Astrocyte of the hippocampus (primary cell): Measurements from ENCODE around the gene SPECC1.
"Not testable (repeated sequence)": the region's sequence is repeated elsewhere in the genome, so short reads cannot be mapped to it uniquely, and the experiment has no call there.

Experiments
- DNase-seq: peaks from one replicate; pipeline ENCODE4 v3.0.0; 2011; ENCODE audit warnings: low read depth, low spot score

Gene SPECC1

GRCh38 chr17:20171741-20172365 is 162.7 kb downstream of the SPECC1 start:
- DNase-seq, result peak; percentile 72

GRCh38 chr17:20172376-20172775 is 163.2 kb downstream of the SPECC1 start:
- DNase-seq, result no peak

- peak; percentile 52 for DNase-seq
Measured at GRCh38 chr17:20173091-20173490, 163.9 kb downstream of the SPECC1 start.

GRCh38 chr17:20174588-20175265 is 165.6 kb downstream of the SPECC1 start:
- DNase-seq, result peak; percentile 88

DNA sequence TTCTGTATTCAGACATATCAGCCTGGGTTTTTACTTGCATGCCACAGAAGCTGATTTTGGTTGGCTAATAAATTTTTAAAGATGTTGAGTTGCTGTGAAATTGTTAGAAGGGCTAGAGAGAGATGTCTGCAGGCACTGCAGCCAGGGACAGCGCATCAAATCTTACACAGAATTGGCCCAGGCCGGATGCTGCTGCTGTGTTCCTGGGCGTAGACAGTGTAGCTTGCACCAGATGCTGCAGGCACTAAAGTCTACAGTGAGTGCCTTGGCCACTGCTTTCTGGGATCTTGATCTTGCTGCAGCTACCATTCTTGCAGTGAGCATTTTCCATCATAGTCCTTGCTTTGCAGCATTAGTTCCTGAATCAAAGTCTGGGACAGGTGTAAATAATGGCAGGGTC is 169.9 kb downstream of the SPECC1 start:
- DNase-seq, result no peak

- no peak for DNase-seq
Measured at GRCh38 chr17:20180661-20181060, 171.5 kb downstream of the SPECC1 start.

DNA sequence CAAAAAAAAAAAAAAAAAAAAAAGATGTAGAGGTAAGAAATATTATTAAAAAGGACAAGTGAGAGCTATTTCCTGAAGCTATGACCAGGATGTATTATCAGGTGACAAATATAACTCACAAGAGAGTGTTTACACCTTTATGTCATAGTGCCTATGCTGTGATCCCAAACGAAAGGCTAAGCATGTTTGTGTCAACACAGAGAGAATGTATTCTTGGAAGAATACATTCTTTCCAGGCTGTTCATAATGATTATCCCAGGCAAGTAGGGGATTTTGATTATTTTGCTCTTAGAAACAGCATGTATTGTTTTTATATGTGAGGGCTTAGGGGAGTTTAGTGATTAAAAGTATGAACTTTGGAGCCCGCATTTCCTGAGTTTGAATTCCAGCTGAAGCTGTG is 175.0 kb downstream of the SPECC1 start:
- peak; percentile 48 for DNase-seq

DNA sequence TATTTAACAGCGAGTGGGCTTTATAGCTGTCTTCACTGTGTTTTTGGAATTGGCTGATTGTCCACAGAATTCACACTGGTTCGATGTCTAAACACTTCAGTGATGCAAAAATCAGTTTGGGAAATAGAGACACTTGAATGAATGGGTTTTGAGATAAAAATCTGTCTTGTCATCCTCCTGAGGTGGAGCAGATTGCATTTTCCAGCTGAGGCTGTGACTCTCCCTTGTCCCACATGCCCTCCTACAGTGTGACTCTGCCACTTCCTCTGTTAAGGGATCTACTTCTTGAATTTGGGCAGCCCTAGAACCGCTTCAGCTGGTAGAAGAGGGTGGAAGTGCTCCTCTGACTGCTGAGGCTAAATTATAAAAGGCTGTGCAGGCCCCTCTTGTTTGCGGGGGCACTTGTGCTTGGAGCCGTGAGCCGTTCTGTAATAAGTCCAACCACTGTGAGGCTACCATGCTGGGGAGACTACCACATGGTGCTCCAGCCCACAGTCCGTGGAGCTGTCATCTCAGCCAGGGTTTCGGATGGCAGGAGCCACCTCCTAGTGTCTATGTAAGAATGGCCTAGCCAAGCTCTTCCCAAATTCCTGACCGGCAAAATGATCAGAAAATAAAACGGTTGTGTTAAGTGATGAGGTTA is 175.9 kb downstream of the SPECC1 start:
- no peak for DNase-seq

- peak; percentile 71 for DNase-seq
Measured at GRCh38 chr17:20187049-20187448, 177.9 kb downstream of the SPECC1 start.

DNA sequence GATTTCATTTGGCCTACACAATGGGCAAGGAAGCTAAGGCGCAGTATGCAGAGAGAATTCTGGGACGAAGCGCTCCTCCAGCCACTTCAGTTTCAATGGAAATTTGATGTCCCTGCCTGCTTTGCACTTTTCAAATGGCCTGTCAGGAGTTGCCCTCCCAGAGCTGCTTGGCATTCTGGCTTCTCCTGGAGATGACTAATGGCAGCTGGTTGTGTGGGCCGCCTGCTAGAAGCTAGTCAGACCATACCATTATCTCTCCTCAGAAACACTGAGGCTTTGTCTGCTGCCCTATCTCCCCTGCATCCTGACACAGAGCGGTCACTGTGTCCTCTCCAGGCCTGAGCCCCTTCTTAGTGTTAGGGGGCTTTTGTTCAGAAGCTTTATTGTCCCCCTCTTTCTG is 180.1 kb downstream of the SPECC1 start:
- peak; percentile 81 for DNase-seq

DNA sequence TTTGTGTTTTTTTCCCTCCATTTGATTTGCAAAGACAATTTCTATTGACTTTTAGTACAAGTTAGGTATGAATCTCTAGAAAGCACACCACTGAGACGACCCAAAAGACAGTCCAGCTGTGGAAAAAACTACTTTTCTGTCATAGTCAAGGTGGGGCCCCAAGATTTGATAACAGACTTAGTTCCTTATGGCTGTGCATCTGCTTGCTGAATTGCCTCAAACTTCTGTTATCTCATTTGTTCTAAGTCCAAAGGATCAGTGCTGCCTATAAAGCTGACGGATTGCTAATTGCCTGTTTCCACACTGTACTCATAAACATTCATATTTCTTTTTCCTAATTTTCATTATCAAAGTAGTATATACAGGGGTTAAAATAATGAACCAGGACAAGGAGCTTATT is 180.8 kb downstream of the SPECC1 start:
- DNase-seq, result no peak

DNA sequence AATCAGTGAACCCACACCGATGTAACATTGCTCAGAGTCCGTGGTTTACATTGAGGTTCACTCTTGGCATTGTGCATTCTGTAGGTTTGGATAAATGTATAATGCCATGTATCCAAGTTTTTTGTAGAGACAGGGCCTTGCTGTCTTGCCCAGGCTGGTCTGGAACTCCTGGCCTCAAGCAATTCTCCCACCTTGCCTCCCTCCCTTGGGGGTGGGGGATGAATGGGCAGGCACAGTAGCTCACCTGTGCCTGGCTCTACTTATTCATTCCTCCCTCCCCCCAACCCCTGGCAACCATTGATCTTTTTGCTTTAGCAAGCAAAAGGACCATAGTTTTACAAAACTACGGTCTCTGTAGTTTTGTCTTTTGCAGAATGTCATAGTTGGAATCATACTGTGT is 181.4 kb downstream of the SPECC1 start:
- no peak for DNase-seq

DNA sequence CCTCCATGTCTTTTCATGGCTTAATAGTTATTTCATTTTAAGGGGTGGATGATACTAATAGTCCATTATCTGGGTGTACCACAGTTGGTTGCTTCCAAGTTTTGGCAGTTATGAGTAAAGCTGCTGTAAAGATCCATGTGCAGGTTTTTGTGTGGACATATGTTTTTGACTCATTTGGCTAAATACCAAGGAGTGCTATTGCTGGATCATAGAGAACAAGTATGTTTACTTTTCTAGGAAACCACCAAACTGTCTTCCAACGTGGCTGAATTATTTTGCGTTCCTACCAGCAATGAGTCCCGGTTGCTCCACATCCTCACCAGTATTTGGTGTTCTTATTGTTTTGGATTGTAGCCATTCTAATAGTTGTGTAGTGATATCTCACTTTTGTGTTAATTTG is 181.9 kb downstream of the SPECC1 start:
- DNase-seq, result peak; percentile 53

GRCh38 chr17:20196286-20196685 is 187.1 kb downstream of the SPECC1 start:
- not testable (repeated sequence) for DNase-seq

DNA sequence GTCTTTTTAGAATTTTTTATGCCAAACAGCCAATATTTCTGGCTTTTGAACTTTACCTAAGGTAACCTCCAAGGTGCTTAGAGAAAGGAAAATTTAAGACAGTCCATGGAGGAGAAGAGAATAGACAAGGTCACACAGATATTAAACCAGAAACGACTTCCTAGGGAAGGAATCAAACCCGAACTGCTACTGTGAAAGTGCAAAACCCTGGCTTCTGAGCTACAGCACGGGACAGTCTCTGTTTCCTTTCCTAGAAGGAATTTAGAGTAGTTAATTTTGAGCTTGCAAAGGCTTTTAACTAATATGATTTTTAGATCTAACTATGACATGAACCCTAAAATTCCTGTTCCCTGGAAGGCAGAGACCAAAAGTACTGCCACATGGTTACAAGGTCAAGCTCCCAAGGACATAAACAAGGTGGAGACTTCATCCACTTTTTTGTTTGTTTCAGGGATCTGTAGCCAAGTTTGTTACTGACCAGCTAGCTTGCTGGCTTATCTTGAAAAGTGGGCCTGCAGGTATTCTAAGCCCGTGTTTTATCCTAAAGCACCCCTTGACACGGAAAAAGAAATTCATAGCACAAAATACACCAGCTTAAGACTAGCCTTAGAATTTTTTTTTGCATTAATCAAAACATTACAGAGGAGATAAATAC is 188.2 kb downstream of the SPECC1 start:
- DNase-seq, result no peak

DNA sequence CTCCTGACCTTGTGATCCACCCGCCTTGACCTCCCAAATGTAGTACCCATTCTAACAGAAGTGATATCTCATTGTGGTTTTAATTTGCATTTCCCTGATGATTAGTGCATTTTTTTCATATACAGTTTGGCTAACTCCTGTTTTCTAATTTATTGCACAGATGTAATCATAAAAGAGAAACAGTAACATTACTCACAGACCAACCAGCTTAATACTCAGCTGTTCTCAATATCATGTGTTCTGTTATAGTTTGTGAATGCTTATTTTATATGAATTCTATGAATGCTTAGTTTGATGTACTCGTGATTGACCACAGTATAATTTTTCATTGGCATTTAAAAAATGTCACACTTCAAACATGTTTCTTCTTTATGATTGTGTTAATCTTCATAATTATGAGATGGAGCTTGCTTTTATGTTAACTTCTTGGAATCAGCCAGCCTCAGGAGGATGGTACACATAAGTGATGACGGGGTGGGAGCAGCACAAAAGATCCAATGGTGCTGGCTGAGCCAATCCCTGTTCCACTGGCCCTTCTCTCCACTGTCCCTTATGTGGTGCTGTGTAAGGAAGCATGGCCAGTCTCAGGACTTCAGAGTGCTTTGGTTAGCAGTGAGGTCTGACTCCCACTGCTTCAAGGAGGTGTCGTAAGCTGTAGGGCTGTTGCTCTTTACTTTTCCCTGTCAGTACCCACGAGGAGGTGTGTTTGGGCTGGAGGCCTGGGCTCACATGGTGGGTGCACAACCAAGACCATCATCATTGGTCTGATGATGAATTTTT is 191.0 kb downstream of the SPECC1 start:
- DNase-seq, result no peak

GRCh38 chr17:20200865-20201458 is 191.8 kb downstream of the SPECC1 start:
- DNase-seq, result no peak

GRCh38 chr17:20202141-20202621 is 193.0 kb downstream of the SPECC1 start:
- DNase-seq, result no peak

DNA sequence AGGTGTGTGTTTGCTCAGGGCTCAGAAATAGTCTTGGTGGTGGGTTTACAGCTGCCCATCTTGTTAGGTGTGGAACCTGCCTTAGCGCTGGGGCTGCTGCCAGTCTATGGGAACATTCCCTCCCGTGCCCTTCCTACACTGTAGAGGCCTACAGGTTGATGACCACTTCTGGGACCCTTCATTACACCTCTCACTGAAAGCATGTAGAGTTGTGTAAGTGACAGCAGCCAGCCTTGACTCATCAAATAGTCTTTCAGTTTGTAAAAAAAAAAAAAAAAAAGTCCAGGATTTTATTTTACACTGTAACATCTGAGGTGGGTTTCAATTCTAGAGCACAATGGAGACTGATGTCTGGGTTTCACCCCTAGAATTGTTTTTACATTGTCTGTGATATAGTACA is 193.9 kb downstream of the SPECC1 start:
- no peak for DNase-seq

DNA sequence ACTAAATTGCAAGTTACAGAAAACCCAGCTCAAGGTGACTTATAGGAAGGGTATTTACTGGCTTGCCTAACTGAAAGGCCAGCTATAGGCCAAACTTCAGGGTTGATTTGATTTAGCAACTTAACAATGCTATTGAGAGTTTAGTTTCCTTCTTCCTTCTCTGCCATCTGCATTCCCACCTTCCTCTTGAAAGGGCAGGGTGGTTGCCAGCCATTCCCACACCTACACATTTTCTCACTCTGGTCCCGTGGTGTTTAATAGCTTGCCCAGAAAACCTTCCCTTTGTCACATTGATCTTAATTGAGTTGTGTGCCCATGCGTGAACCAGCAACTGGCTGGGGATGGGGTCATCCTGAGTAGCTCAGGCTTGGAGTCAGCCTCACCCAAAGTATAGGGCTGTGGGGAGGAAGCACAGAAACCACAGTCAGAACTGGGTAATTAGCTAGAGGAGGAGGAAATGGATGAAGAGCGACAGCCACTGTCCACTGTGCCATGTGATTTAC is 194.7 kb downstream of the SPECC1 start:
- DNase-seq, result peak; percentile 43

DNA sequence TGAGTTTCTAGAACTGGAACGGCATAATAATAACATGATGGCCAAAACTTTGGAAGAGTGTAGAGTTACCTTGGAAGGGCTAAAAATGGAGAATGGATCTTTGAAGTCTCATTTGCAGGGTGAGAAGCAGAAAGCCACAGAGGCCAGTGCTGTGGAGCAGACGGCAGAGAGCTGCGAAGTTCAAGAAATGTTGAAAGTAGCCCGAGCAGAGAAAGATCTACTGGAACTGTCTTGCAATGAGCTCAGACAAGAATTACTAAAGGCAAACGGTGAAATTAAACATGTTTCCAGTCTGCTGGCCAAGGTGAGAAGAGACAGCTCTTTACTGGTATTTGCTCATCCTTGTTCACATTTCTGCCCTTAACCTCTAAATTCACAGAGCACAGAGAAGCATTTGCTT is 196.4 kb downstream of the SPECC1 start:
- DNase-seq, result no peak
